HG02798 (cell line): ENCODE data around the gene RUSC1.

Experiments used
- ATAC-seq: cut with Tn5 transposase; IDR thresholded peaks from one replicate; pipeline ENCODE4 v1.9.1; 2021; ENCODE audit warnings: mild to moderate bottlenecking; ENCODE audit not compliant: unreplicated experiment, poor library complexity

RUSC1 gene

DNA sequence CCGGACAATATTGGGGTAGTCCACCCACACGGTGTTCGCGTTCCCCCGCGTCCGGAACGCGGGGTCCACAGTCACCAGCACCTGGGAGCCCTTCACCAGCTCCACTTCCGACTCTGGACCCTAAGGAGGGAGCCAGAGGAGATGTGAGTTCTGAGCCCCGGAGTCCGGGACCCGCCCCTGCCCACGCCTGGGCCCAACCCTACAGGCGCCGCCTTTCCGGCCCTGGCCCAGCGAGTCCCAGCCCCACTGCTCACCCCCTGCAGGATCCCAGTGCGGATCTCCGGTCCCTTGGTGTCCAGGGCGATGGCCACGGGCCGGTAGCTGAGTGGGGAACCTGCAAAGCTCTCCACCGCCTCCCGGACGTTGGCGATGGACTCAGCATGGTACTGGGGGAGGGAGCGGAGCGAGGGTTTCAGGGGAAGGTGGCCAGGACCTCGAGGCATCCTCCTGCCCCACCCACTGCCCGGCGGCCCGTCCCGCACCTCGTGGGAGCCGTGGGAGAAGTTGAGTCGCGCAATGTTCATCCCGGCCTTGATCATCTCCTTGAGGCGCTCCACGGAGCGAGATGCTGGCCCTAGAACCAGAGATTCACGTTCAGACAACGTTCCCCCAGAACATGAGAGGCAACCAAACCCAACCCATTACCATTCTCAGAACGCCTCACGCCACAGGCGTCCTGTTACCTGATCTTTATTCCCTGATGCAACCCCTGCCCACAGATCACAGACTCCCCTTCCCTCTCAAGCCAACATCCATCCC lies 25.3 kb upstream of the RUSC1 start:
- no peak for ATAC-seq

DNA sequence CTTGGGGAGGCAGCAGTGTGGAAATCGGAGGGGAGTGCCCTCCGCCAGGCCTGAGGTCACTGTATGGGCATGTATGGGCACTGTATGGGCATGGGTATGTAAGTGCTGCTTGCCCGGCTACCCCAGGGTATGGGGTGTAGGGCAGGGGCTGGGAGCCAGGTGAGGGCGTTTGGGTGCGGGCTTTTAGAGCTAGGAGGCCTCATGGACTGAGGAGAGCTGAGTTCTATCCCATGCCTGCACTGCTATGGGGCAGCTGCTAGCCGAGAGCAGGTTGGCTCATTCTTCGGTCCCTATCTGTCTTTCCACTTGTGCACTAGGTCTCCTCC lies 24.8 kb upstream of the RUSC1 start:
- no peak for ATAC-seq

DNA sequence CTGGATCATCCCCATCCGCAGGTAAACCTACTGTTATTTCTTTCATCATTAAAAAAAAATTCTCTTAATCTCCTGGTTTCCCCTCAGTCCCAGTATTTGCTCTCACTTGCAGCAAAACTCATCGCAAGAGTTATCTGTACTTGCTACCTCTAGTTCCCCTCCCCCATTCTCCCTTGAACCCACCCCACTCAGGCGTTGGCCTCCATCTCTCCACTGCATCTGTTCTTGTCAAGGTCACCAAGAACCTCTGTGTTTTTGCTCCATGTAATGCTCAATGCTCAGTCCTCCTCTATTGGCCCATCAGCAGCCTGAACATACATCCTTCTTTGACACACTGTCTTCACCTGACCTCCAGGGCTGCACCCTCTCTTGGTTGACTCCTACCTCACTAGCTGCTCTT lies 24.0 kb upstream of the RUSC1 start:
- no peak for ATAC-seq

DNA sequence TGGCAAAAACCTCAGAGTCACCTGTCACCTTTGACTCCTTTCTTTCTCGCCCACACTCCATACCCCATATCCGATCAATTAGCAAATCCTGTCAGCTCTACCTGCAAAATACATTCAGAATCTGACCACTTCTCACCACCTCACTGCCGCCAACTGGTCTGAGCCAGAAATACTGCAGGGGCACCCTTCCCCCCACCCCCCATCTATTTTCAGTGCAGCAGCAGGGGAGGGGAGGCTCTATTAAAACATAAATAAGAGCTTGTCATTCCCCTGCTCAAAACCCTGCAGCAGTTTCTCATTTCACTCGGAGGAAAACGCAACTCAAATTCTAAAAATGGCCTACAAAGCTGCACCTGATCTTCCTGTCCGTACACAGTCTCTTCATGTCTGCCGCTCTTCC lies 23.3 kb upstream of the RUSC1 start:
- no peak for ATAC-seq

DNA sequence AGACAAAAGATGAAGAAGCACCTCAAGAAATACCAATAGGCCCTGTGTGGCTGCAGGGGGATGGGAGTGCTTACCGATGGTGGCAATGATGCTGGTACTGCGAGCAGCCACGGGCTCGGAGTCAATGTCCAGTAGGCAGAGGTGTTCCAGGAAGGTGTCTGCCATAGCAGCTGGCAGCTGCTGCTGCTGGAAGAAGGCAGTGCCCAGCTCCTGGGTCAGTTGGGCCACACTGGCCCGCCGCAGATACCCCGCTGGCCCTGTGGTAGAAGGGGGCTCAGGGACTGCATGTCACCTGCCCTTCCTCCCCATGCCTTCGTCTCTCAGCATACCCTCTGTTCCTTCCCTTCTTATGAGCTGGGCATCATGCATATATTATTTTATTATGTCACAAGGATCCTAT lies 20.7 kb upstream of the RUSC1 start:
- ATAC-seq: no peak

DNA sequence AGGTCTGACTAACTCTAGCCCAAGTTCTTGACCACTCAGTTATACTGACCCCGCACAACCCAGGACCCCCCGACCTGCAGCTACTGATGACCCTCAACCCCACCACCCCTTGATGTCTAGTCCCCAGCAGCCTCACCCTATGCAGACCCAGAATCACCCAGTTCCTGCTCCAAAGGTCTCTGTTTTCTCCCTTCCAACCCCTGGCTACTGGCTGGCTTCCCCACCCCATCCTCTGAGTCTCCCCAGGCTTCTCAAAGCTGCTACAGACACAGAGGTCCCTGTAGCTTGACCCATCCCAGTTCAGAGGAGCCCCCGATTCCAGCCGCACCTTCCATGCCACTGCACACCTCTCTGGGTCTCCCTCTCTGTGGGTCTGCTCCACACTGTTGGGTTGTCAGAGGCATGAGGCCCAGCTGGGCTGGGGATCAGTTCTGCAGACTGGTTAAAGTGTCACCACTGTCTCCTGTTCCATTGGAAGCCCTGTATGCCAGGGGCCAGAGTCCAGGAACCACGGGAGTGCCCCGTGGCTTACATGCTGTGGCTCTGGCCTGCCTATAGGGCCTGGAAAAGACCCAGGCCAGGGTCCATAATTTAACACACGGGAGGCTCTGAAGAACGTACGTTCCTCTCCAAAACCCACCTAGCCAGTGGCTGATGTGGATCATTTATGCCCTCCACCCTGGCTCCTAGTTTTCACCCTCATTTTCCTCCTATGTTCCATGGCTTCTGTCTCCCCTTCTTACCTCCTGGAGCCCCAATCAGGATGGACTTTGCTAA lies 20.0 kb upstream of the RUSC1 start:
- ATAC-seq: no peak

DNA sequence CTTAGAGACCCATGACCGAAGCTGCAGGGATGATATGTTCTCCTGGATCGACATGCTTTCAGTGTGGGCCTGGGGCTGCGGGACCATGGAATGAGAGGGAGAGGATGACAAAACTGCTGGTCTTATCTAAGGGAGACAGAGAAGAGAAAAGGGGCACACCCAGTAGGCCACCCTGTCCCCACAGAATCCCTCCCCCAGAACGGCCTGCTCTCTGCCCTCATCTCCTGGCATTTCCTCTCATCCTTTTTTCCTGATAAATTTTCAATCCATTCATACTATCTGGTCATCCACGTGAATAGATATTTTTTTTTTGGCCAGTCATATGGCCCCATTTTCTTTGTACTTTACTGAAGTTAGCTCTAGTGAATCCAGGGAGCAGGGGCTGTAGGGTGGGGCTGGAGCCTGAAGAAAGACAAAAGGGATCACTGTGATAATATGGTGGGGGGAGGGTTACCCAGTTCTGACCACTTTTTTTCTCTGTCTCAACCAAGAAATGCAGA lies 19.3 kb upstream of the RUSC1 start, which contains the start of gene PKLR:
TSS of gene PKLR (minus strand) at position 97 of the 500 bp plus-strand sequence. CDS start at position 54, 43 bp downstream.
- ATAC-seq: no peak

DNA sequence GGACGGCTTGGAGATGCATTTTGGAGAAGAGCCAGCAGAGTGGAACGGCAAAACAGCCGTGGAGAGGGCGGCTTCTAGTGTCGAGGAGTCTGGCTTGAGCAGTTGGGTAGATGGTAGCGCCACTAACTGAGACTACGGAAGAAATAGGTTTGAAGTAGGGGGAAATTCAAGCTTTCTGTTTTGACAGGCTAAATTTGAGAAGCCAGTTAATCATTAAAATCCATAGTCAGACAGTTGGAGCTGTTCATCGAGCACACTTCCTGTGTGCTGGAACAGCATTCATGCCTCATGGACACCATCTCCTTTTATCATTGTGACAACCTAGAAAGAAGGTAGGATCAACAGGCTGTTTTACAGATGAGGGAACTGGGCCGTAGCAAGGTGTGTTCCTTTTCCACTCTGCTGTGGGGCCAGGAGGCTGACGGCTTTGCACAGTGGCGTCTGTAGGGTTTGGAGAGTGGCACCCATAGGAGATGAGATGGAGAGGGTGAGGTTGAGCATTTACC lies 16.1 kb upstream of the RUSC1 start:
- no peak for ATAC-seq

DNA sequence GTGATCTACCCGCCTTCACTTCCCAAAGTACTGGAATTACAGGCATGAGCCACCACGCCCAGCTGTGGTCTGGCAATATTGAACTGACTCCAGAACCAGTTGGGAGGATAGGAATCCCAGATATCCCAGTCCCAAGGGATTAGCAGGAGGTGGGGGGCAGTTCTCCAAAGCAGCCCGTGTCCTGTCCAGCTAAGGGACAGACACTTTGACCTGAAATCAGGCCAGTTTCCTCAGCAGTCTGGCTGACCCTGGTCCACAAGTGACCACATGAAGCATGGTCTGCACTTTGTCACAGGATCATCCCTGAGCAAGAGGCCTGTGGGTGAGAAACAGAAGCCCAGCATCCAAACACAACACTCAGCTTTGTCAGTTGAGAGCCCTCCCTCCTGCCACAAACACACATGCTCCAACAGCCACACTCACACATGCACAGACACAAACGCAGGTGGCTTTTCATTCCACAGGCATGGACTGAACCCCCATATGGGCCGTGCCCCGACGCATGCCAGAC lies 14.8 kb upstream of the RUSC1 start:
- ATAC-seq: no peak

DNA sequence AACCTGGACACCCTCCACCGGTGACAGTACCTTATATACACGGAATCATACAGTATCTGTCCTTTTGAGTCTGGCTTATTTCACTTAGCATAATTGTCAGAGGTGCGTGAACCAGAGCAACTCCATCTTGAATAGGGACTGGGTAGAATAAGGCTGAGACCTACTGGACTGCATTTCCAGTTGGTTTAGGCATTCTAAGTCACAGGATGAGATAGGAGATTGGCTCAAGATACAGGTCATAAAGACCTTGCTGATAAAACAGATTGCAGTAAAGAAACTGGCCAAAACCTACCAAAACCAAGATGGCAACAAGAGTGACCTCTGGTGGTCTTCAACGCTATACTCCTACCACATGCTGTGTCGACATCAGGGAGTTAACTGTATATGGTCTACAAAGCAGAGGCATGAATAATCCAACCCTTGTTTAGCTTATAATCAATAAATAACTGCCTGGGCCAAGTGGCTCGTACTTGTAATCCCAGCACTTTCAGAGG lies 13.4 kb upstream of the RUSC1 start:
- no peak for ATAC-seq

DNA sequence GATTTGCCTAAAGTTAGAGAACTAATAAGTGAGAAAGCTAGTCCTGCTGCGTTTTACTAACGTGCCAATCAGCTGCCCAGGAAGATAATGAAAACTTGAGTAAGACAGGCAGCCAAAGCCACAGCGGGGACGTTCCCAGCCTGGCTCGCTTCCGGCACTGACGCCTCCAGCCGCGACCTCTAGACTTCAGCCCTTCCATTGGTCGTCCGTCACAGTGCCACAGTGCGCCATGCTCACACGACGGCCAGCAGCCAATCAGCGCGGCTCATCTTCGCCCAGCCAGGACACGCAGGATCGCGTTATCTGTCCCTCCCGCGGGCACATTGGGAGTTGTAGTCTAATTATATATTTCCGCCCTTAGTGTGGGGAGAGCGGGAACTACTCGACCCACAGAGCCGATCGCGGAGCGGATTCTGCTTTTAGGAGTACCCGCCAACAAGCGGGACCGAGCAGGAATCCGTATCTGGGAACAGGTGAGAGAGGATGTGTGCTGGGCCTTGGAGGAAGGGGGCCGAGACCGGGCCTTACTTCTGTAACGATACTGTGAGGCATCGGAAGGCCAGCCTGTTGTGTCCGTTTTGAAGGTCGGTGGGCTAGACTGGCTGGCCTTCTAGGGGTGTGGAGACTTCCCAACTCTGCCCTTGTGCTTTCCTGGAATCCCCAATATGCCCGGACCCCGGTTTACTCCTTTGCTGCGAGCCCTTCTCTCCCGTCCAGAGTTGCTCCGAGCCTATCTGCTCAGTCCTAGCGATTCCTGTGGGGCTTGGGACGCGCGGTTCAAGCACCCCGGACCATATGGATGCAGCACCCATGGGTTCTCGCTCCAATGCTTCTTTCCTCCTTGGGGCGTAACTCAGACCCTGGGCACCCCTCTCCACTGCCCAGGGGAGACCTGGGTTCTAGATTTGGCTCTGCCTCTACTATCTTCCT lies 11.9 kb upstream of the RUSC1 start, which contains the start of gene FDPS:
TSS of gene FDPS (plus strand) at position 374 of the 930 bp plus-strand sequence. CDS start 924 bp downstream, outside the sequence.
- peak; percentile 97 for ATAC-seq

DNA sequence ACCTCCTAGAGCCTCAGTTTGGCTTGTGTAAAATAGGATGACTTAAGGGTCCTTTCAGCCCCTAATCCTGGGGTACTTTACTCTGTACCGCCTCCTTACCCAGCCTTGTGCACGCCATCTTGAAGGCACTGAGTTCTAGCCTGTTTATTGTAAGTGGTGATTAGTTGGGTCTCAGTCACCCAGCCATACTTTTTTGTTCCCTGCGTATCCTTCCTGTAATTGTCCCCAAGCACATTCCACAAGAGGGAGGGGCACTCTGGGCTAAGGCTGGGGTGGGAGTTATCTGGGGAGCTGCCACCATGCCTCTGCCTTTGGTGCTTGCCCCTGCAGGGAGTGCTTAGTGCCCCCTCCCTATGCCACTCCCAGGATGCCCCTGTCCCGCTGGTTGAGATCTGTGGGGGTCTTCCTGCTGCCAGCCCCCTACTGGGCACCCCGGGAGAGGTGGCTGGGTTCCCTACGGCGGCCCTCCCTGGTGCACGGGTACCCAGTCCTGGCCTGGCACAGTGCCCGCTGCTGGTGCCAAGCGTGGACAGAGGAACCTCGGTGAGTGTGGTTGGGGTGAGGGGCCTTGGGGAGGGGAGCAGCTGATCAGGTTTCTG lies 11.2 kb upstream of the RUSC1 start:
- ATAC-seq: no peak

DNA sequence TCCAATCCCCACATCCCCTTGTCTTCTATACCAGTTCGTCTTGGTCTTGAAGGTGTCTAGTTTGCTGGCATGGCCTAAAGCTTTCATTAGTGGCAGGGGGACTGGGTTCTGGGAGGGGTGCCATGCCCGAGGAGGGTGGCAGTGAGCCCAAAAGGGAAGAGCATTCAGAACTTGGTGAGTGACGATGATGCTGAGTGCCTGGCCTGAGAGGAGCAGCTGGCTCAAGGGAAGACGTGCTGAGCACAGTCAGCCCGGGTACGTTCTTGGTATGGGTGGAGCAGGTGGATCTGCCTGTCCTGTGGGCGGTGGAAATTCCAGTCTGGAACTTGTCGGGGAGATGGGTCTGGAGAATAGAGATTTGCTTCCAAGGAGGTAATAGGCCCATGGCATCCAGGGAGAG lies 7.4 kb upstream of the RUSC1 start:
- ATAC-seq: no peak

DNA sequence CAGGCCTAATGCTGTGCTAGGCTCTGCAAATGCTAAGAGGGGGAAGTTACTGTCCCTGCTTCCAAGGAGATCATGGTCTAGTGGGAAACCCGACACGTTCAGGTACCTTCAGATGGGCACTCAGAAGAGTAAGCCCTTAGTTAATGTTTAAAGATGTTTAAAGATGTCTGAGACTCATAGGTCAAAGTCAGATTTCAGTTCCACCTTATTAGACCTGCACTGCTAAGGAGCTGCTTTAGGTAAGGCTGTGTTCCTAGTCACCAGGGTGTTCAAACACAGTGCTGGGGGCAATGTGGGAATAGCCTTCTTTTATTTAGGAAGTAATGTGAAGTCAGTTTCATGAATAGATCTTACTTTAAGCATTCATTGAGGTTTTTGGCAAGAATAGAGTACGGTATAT lies 3.8 kb upstream of the RUSC1 start:
- ATAC-seq: no peak

DNA sequence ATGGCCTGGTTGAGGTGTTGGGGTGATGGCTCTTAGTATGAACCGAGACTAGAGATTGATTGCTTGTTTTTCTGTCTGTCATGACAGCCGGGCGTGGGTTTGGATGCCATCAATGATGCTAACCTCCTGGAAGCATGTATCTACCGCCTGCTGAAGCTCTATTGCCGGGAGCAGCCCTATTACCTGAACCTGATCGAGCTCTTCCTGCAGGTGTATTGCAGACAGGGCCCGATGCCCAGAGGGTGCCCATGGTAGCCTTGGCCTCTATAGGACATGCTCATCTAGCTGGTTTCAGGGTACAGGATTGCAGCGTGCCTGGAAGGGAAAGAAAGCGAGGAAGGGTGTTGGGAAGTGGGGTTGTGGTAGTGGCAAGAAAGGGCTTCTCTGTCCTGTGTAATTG lies 2.6 kb upstream of the RUSC1 start:
- ATAC-seq: no peak

DNA sequence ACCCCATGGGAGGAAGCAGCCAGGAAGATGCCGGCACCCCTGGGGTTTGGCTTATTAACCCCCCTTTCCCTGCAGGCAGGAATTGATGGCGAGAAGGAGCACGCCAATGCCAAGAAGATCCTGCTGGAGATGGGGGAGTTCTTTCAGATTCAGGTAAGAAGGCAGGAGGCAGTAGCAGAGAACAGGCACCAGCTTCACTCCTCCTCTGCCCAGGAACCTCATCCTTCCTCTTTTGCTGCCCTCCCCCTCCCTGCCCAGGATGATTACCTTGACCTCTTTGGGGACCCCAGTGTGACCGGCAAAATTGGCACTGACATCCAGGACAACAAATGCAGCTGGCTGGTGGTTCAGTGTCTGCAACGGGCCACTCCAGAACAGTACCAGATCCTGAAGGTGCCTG lies 1.2 kb upstream of the RUSC1 start:
- ATAC-seq: no peak

DNA sequence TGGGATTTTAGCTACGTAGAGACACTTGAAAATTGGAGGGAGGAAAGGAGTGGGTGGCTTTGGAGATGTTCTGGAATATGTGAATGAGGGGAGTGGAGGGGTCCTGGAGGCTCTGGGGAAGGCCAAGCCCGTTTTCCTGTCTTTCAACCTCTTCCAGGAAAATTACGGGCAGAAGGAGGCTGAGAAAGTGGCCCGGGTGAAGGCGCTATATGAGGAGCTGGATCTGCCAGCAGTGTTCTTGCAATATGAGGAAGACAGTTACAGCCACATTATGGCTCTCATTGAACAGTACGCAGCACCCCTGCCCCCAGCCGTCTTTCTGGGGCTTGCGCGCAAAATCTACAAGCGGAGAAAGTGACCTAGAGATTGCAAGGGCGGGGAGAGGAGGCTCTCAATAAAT lies 442 bp upstream of the RUSC1 start:
- no peak for ATAC-seq

DNA sequence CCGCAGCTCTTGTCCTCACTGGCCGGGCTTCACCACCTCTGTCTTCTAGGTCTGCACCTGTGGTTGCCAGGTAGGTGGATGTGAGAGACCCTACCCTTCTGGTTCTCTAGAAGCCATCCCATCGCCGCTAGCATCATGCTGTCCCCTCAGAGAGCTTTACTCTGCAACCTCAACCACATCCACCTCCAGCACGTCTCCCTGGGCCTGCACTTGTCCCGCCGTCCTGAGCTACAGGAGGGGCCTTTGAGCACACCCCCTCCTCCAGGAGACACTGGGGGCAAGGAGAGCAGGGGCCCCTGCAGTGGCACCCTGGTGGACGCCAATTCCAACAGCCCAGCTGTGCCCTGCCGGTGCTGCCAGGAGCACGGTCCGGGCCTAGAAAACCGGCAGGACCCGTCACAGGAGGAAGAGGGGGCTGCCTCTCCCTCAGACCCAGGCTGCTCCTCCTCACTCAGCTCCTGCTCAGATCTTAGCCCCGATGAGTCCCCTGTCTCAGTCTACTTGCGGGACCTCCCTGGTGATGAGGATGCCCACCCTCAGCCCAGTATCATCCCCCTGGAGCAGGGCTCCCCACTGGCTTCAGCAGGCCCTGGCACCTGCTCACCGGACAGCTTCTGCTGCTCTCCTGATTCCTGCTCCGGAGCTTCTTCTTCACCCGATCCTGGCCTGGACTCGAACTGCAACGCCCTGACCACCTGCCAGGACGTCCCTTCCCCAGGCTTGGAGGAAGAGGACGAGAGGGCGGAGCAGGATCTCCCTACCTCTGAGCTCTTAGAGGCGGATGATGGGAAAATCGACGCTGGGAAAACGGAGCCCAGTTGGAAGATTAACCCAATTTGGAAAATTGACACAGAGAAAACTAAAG lies 1.2 kb downstream of the RUSC1 start:
- no peak for ATAC-seq

DNA sequence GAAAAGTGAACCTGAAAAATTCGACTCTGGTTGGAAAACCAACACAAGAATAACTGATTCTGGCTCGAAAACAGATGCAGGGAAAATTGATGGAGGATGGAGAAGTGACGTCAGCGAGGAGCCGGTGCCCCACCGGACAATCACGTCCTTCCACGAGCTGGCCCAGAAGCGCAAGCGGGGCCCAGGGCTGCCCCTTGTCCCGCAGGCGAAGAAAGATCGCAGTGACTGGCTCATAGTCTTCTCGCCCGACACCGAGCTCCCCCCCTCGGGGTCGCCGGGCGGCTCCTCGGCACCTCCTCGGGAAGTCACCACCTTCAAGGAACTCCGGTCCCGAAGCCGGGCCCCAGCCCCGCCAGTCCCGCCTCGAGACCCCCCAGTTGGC lies 1.9 kb downstream of the RUSC1 start:
- no peak for ATAC-seq
